ENCODE results near the gene CCND1. TPM values are rescaled to one million over a fixed set of nuclear protein-coding genes. Genes with fewer than 3 reads are reported as not detected.

CCND1 gene
- 372 and 399 TPM in 2 replicates for total RNA-seq (2021)
- long read RNA-seq, full-length matches to known transcripts = 837 of 1,232 reads
- long read RNA-seq, partial matches to known transcripts = 382 of 1,232 reads
- long read RNA-seq, other reads (novel, unspliced or antisense) = 13 of 1,232 reads

- Histone ChIP-seq H3K79me1 (ENCODE audit: insufficient read depth, low read depth, low read length, poor library complexity, severe bottlenecking) (peaks cover 3% of the 10 kb centered on the region), H3K27ac (ENCODE audit: insufficient read length, low read depth, low read length) (no peak within 1 kb of the TSS), H2BK5ac (ENCODE audit: insufficient read length, low read length) (no peak within 1 kb of the TSS), H3K9ac (ENCODE audit: extremely low read depth, insufficient read length, low read length) (peak within 1 kb of the TSS; percentile 77), H2BK120ac (ENCODE audit: low read depth, low read length, poor library complexity, severe bottlenecking) (peak within 1 kb of the TSS; percentile 39), H2AK5ac (ENCODE audit: insufficient read length, low read length) (no peak within 1 kb of the TSS), H3K9me3 (ENCODE audit: control insufficient read depth, low read depth, low read length) (no peaks in the 10 kb centered on the region), H3K18ac (ENCODE audit: insufficient read length, low read depth, low read length) (peak within 1 kb of the TSS; percentile 93), H3K4ac (ENCODE audit: low read depth, low read length) (peak within 1 kb of the TSS; percentile 8; the same call in 1 of the 2 replicates), H3K14ac (ENCODE audit: insufficient read depth, low read length) (peak within 1 kb of the TSS; percentile 92), H4K8ac (replicated peaks; ENCODE audit: insufficient read length, low read depth, low read length) (no peak within 1 kb of the TSS), H2BK20ac (ENCODE audit: low read depth, low read length, poor library complexity, severe bottlenecking) (no peak within 1 kb of the TSS), H3T11ph (ENCODE audit: low read length) (no peak within 1 kb of the TSS), H3K27me3 (ENCODE audit: insufficient read depth, low read length) (peaks cover 3% of the 10 kb centered on the region; the same call in 1 of the 2 replicates), H4K20me1 (ENCODE audit: control insufficient read depth, insufficient read depth, insufficient read length) (no peaks in the 10 kb centered on the region), H3K4me2 (ENCODE audit: insufficient read depth, insufficient read length, low read length) (peak within 1 kb of the TSS; percentile 84), H2AFZ (ENCODE audit: low read length) (no peak within 1 kb of the TSS), H3K23me2 (ENCODE audit: insufficient read length, low read depth, low read length, poor library complexity, severe bottlenecking) (peaks cover 21% of the 10 kb centered on the region), H3K79me2 (ENCODE audit: insufficient read depth, low read length) (no peaks in the 10 kb centered on the region), H4K5ac (ENCODE audit: insufficient read length, low read depth, low read length) (no peak within 1 kb of the TSS), H3K23ac (ENCODE audit: insufficient read length, low read depth, low read length) (no peak within 1 kb of the TSS), H2BK15ac (ENCODE audit: low read depth, low read length) (no peak within 1 kb of the TSS), H2BK12ac (ENCODE audit: insufficient read length, low read depth, low read length) (peak within 1 kb of the TSS; percentile 77), H3K56ac (ENCODE audit: insufficient read length, low read depth, low read length) (no peak within 1 kb of the TSS), H4K91ac (ENCODE audit: insufficient read length, low read depth, low read length) (peak within 1 kb of the TSS; percentile 48), H3K4me1 (ENCODE audit: insufficient read depth, low read length) (no peaks in the 10 kb centered on the region)
- peak within 1 kb of the TSS; percentile 72 to 97 (median 93); a peak in 5 of 7 replicates for H3K27ac Mint-ChIP-seq
- TF ChIP-seq CTCF (conservative IDR thresholded peaks at IDR 0.05) = peak; percentile 38; the same call in 2 of the 3 replicates
- H3K27me3 Mint-ChIP-seq (ENCODE audit: low read depth) = peaks cover 10% of the 10 kb centered on the region
- peak; percentile 95 for DNase-seq
- no peaks in the 10 kb centered on the region for H3K9me3 Mint-ChIP-seq
- WGBS (ENCODE audit: extremely low coverage, insufficient read length, low lambda C conversion rate) = no CpG with 5 or more reads among the region's 49 CpGs
- peaks cover 19 to 27% of the 10 kb centered on the region in 2 experiments for H3K4me1 Mint-ChIP-seq
- H3K4me3 Mint-ChIP-seq = peak within 1 kb of the TSS; percentile 89 to 94
- H3K36me3 Mint-ChIP-seq (ENCODE audit: insufficient read depth in 1 of 3, low read depth in 3 of 3) = peaks cover 6 to 28% (median 20%) of the 10 kb centered on the region in 3 experiments; a peak in 6 of 7 replicates
Measured at GRCh38 chr11:69640995-69641581, at the start of gene CCND1. Gene CCND1, plus strand, starts transcription at chr11:69641156. Its CDS starts 158 bp downstream, at chr11:69641314.
